Central memory CD4-positive, alpha-beta T cell (primary cell): ENCODE results near the gene GPN2.

Experiments
- DNase-seq: peaks from one replicate; pipeline ENCODE4 v3.0.0; 2022
- total RNA-seq, 3 experiments: gene quantifications; one replicate each; lab custom pipeline; 2026; lab: John Stamatoyannopoulos, UW

Gene GPN2
- total RNA-seq = 50.2 to 63.8 (median 63.3) reads per million in 3 experiments

- peak; percentile 68 for DNase-seq
Observed at GRCh38 chr1:26889551-26890466, at the start of gene GPN2. TSS of gene GPN2 (minus strand) at chr1:26890283. CDS start at chr1:26890096, 187 bp downstream.

DNA sequence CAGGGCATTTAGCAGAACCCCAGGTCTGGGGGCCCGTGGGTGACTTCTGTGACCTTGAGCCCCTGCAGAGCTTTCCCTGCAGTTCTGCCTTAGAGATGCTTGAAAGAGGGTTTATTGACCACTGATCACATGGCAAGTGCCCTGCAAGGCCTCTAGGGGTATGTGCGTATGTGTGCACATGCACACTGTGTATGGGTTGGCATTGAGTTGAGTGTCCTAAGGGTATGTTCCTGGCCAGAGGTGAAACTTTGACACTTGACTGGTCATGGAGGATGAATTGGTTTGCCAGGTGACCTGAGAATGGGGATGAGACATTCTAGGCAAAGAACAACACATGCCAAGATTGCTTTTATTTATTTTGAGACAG is 48.6 kb upstream of the GPN2 start:
- no peak for DNase-seq

DNA sequence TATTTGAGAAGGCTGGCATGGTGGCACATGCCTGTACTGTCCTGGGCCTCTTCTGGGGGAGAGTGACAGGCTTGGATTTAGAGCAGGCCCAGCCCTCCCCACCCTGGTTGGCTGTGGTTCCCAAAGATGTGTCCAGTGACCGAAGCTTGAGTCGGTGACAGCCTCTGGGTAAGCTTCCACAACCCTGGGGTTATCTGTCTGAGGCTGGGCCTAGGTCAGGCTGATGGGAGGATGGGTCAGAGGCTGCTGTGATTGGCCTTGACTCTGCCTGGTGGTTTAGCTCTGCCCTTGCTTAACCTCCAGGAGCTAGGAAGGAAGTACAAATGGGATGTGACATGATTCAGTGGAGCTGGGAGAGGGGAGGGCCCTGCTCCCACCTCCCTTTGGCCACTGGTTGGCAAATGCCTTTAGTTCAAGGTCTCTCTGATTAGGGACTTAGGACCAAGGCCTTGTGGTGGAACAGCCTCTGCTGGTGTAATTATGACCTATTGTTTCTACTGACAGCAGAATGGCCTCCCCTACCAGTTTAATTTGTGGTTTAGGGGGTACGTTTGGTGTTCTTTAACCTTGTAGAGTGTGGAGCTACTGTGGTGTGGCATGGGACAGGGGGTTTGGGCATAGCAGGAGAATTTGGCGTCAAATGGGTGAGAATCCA is 48.0 kb upstream of the GPN2 start:
- DNase-seq = no peak

DNA sequence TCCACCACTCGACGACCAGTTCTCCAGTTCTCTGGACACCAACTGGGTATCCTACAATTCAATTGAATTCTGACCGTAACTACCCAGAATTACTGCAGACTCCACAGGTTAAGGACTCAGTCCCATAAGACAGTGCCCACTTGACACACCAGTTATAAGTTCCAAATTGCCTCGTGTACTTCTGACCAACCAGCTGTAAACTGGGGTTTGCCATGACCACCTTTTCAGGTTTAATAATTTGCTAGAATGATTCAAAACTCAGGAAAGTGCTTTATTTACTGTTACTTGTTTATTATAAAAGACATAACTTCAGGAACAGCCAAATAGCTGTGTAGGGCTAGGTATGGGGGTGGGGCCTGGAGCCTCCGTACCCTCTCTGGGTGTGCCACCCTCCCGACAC is 46.7 kb upstream of the GPN2 start:
- no peak for DNase-seq

DNA sequence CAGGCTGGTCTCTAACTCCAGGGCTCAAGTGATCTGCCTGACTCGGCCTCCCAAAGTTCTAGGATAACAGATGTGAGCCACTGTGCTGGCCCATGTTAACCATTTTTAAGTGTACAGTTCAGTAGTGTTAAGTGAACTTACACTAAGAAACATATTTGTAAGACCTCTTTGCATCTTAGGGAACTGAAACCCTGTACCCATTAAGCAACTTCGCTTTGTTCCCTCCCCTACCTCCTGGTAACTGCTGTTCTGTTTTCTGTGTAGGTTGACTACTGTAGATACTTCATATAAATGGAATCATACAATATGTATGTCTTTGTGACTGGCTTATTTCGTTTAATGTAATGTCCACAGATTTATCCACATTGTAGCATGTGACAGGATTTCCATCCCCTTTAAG is 42.4 kb upstream of the GPN2 start:
- DNase-seq = no peak

- DNase-seq = no peak
Observed at GRCh38 chr1:26923711-26924110, 33.6 kb upstream of the GPN2 start.

- no peak for DNase-seq
Observed at GRCh38 chr1:26922901-26923300, 32.8 kb upstream of the GPN2 start.

GRCh38 chr1:26922431-26922729 is 32.3 kb upstream of the GPN2 start:
- DNase-seq = no peak

DNA sequence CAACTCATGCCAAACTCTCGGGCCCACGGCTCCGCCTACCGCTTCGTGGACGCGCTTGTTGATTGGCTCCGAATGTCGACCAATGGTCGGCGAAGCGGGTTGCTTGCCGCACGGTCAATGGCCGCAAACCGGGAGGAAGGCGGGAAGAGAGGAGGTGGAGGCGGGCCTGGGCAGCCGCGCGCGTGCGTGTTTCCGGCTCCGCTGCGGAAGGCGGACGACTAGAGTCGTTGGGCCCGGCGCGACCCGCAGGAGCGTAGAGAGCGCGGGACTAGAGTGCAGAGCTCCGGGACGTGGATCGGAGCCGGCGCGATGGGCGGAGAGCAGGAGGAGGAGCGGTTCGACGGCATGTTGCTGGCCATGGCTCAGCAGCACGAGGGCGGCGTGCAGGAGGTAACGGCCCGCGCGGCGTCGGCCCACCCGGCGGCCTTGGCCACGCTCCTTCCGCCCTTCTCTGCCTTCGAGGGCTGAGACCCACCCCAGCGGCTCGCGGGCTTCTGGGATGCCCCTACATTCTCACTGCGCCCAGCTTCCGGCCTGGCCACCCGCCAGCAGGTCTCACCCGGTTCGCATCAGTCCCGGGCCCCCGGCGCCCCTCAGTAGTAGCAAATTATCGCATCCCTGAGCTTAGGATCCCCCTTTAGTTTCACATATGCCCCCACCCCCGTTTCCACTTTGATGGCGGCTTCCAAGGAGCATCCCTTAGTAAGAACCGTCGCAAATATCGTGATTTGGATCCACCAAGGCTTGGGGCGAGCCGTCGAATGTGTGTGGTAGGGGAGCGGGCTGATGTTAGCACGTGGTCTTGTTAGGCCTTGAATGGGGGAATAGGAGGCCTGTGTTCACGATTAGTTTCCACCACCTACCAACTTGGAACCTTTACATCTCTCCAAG is 31.7 kb upstream of the GPN2 start, which contains the start of gene NUDC:
Gene NUDC (plus strand): TSS at position 204 of the 891 bp plus-strand sequence. CDS start 106 bp downstream, at position 310.
- DNase-seq = peak; percentile 95

- no peak for DNase-seq
Observed at GRCh38 chr1:26921126-26921539, 31.1 kb upstream of the GPN2 start.

- DNase-seq = no peak
Observed at GRCh38 chr1:26915204-26915842, 25.2 kb upstream of the GPN2 start.

DNA sequence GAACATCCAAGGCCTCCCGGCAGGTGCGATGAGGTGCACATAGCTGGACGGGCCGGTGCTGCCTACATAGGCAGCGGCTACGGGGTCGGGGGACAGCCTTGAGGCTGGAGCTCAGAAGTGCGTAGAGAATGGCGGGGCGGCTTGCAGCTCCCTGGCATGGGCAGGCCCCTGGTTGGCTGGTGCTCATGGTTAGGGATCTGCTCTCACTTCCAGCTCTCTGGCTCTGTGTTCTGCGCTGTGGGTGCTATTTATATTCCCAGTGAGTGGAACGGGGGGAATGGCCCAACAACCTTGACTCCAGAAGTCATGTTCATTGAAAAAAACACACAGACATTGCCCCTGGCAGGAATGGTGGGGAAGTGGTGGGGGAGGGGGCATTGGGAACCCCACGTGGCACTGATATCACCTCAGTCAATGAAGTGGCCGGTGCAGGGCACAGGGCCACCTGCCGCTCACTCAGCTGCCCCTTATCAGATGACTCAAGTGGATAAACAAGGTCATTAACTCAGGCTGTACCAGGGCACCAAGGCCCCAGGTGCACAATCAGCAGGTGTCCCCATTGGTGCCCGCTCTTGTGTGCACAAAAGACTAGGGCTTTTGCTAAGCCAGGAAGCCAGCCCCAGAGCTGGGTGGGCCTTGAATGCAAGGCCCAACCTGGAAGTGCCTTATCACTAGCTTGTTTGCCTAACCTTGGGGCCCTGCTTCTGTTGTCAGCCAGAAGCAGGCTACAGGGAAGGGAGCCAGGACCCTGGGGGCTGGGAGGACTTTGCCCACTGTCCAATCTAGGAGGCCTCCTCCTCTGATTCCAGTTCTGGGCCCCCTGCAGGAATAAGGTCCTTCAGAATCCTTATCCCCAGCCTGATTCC is 23.9 kb upstream of the GPN2 start, which contains the start of gene NR0B2:
Gene NR0B2 (minus strand): TSS at position 222 of the 866 bp plus-strand sequence. CDS start 35 bp downstream, at position 187.
- no peak for DNase-seq

- no peak for DNase-seq
Observed at GRCh38 chr1:26913389-26913753, 23.3 kb upstream of the GPN2 start.

DNA sequence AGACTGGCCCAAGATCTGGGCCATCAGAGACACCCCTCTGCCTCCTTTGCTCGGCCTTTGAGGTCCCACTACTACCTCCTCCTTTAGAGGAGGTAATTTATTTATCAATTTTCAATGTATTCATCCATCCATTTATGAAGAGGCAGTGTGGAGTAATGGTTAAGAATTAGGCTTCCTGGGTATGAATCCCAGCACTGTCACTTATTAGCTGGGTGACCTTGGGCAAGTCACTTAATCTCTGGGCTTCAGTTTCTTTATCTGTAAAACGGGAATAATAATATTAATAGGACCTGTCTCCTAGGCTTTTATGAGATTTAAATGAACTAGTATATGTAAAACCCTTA is 22.0 kb upstream of the GPN2 start:
- DNase-seq = no peak

- no peak for DNase-seq
Observed at GRCh38 chr1:26911399-26912146, 21.5 kb upstream of the GPN2 start.

DNA sequence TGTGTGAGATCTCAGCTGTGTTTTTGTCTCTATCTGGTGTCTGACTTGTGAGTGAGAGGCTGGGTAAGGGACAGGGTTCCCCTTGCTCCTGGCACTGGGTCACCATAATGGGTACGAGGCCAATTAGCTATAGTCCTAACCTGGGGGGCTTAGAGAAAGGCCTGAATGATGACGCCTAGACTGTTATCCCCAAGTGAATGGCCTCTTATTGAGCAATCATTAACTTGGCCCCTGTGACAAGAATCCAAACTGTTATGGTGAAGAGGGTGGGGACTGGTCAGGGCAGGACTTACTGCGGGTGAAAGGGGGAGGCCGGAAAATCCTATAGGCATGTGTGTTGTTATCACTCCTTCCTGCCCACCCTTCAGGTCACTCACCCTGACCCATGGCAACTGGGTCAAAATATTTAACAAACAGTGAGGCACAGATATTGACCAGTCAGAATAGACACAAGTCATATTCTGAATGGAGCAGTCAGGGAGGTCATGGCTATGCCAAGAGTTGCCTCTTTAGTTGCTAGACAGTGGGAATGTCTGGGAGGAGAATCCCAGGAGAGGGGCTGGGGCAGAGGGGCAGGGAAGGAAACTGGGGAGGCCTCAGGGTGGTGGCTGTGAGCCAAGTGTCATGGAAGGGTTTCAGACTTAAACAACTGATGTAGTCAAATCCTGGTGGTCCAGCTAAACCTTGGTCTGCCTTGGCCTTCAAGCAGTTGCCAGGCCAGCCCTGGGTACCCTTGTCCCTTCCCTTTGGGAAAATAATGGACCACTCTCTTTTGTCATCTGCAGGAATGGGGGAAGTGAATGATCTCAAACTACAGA is 20.5 kb upstream of the GPN2 start:
- DNase-seq = no peak

DNA sequence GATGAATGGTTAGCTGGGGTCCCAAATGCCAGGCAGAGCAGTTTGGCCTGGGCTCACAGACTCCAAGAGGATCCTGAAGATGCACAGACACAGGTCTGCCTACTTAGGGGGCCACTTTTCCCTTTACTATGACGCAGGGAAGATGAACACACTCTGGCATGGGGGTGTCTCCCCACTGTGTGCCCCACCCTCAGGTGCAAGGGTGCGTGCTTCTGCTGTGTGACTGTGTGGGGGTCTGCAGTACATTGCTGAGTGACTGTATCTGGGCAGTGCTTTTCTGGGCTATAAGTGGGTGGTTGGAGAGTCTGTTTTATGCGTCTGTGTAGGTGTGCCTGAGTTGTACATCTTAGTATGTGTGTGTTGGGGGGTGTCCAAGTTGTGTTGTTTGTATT is 19.9 kb upstream of the GPN2 start:
- no peak for DNase-seq

DNA sequence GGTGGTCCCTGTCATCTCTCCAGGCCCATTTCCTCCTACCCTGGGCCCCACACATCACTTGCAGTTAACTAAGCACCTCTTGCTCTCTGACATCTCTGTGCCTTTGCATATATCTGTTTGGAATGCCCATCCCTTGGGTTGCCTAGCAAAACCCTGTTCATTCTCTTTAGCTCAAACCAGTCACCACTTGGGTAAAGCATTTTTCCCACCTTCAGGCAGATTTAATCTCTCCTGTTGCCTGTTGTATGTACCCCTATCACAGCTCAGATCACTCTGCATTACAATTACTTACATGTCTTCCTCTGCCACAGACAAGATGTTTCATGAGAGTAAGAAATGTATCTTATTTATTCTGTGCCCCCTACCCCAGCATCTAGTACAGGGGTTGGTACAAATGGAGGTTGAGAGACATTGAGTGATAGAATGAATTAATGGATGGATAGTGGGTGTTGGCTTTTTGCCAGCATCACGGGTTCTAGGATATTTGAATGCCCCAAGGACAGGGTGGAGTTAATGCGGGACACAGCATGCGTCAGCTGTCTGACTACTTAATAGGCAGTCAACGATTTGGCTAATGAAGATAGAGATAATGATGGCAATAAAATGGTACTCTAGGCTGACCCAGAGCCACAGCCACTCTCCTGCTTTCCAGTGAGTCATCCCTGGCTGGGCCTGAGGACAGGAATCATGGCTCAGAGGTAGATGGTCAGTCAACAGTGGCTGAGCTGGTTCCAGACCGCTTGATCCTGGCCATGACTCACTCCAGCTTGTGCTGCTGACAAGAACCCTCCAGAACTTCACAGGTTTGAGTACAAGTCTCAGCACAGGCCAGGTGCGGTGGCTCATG is 17.2 kb upstream of the GPN2 start:
- no peak for DNase-seq
